ENCODE results near the gene TARM1.

Gene TARM1

GRCh38 chr19:54030895-54031586 is 50.1 kb downstream of the TARM1 start:
- no peak for DNase-seq (ENCODE audit: low read depth, low spot score)

DNA sequence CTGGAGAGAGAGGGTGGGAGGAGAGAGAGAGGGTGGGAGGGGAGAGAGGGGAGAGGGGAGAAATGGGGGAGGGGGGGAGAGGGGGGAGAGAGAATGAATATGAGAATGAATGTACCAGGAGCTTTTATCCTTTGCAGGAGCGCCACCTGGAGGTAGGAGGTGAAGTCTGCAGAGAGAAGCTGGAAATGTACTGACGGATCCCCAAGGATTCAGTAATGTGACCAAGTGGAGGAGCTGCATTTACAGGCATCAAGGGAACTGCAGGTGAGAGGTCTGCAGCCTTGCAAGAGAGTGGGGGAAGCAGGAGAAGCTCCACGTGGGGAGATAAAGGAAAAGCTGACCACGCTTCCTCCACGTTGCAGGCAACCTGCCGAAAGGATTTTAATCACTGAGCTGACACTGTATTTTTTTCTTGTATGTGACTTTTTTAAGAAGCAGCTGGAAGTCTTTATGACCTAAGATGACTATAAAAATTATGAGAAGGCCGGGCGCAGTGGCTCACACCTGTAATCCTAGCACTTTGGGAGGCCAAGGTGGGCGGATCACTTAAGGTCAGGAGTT is 51.2 kb downstream of the TARM1 start:
- no peak for DNase-seq (ENCODE audit: low read depth, low spot score)

DNA sequence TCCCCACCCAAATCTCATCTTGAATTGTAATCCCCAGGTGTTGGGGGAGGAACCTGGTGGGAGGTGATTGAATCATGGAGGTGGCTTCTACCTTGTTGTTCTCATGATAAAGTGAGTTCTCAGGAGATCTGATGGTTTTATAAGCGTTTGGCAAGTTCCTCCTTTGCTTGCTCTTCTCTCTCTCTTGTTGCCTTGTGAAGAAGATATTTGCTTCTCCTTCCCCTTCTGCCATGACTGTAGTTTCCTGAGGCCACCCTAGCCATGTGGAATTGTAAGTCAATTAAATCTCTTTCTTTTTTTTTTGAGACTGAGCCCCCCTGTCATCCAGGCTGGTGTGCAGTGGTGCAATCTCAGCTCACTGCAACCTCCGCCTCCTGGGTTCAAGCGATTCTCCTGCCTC is 51.9 kb downstream of the TARM1 start:
- DNase-seq (ENCODE audit: low read depth, low spot score): no peak

DNA sequence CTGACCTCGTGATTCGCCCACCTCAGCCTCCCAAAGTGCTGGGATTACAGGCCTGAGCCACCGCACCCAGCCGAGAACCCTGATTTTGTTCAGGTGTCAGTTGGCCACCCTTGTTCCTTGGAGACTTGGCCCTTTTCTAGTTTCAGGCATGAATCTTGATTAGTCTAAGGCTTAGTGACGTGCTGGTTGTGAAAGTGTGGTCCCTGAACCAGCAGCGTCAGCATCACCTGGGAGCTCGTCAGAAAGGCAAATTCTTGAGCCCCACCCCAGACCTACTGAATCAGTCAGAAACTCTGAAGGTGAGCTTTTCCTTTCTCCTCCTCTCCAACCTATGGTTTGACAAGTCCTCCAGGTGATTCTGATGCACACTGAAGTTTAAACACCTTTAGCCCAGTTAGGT is 54.5 kb downstream of the TARM1 start:
- no peak for DNase-seq (ENCODE audit: low read depth, low spot score)

DNA sequence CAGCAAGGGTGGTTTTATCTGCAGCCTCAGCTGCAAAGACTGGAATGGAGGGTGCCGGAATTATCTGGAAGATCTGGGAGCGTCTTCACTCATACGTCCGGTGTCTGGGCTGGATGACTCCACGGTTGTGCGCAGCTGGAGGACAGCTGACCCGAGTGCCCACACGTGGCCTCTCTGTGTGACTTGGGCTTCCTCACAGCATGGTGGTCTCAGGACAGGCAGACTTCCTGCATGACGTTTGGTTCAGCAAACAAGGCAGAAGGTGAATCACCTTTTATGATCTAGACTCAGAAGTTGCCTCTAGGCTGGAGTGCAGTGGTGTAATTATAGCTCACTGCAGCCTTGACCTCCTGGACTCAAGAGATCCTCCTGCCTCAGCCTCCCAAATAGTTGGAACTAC is 56.5 kb downstream of the TARM1 start:
- DNase-seq (ENCODE audit: low read depth, low spot score): no peak

- DNase-seq (ENCODE audit: low read depth, low spot score): no peak
These were observed 58.0 kb downstream of the TARM1 start for GRCh38 chr19:54023191-54023590.

DNA sequence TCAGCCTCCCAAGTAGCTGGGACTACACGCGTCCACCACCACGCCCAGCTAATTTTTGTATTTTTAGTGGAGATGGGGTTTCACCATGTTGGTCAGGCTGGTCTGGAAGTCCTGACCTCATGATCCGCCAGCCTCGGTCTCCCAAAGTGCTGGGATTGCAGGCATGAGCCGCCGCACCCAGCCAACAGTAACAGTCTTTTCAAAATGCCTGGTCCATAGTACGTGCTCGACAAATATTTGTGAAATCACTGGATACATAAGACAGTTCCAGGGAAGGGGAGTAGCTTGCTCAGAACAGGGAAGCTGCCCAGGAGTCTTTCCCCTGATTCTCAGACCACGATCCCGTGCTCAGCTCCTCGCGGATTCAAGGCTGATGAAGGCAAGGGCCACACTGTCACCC is 59.2 kb downstream of the TARM1 start:
- no peak for DNase-seq (ENCODE audit: low read depth, low spot score)

DNA sequence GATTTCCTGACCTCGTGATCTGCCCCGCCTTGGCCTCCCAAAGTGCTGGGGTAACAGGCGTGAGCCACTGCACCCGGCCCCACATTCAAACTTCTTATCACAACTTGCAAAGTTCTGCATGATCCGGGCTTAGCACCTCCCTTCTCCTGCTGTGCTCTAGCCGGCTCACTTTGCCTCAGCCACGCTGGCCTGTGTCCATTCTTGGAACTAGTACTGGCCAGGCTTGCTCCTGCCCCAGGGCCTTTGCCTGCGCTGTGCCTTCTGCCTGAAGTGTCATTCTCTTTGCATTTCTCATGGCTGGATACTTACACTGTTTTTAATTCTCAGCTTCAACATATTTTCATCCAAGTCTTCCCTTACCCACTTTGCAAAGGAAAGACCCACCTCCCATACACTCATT is 59.8 kb downstream of the TARM1 start:
- no peak for DNase-seq (ENCODE audit: low read depth, low spot score)
